ENCODE data around the gene DSCAM.
"Not testable (repeated sequence)": the region's sequence is repeated elsewhere in the genome, so short reads cannot be mapped to it uniquely, and the experiment has no call there.

DSCAM gene

GRCh38 chr21:40471103-40471502, 375.9 kb downstream of the DSCAM start:
- Histone ChIP-seq H3K9ac (no peak overlapping the region), H3K4me2 (peak overlapping the region; percentile 33; the same call in 1 of the 2 replicates), H3K36me3 (no peaks in the 10 kb centered on the region), H3K4me3 (no peak overlapping the region), H4K20me1 (no peaks in the 10 kb centered on the region), H3K27ac (no peak overlapping the region), H3K9me3 (no peaks in the 10 kb centered on the region), H3K4me1 (peaks cover 8% of the 10 kb centered on the region), H3K27me3 (no peaks in the 10 kb centered on the region)
- no peak for TF ChIP-seq Cebpa-rat (IDR thresholded peaks at IDR 0.05)

GRCh38 chr21:40466893-40467483, 380.0 kb downstream of the DSCAM start:
- H3K4me2 ChIP-seq, result no peak overlapping the region
- no peaks in the 10 kb centered on the region for H4K20me1 ChIP-seq
- no peaks in the 10 kb centered on the region for H3K9me3 ChIP-seq
- no peaks in the 10 kb centered on the region for H3K27me3 ChIP-seq
- H3K27ac ChIP-seq, result no peak overlapping the region
- H3K4me1 ChIP-seq, result peaks cover 8% of the 10 kb centered on the region
- no peak overlapping the region for H3K4me3 ChIP-seq
- no peaks in the 10 kb centered on the region for H3K36me3 ChIP-seq
- TF ChIP-seq Cebpa-rat (IDR thresholded peaks at IDR 0.05), result no peak
- no peak overlapping the region for H3K9ac ChIP-seq

- no peak for TF ChIP-seq Cebpa-rat (IDR thresholded peaks at IDR 0.05)
- H3K9ac ChIP-seq, result no peak overlapping the region
- no peaks in the 10 kb centered on the region for H3K4me1 ChIP-seq
- H3K27ac ChIP-seq, result no peak overlapping the region
- no peak overlapping the region for H3K4me2 ChIP-seq
- no peaks in the 10 kb centered on the region for H4K20me1 ChIP-seq
- no peaks in the 10 kb centered on the region for H3K9me3 ChIP-seq
- H3K4me3 ChIP-seq, result no peak overlapping the region
- no peaks in the 10 kb centered on the region for H3K36me3 ChIP-seq
- H3K27me3 ChIP-seq, result no peaks in the 10 kb centered on the region
Measured at GRCh38 chr21:40465382-40465781, 381.6 kb downstream of the DSCAM start.

- H3K9ac ChIP-seq, result no peak overlapping the region
- no peaks in the 10 kb centered on the region for H3K4me1 ChIP-seq
- H3K27me3 ChIP-seq, result no peaks in the 10 kb centered on the region
- no peak overlapping the region for H3K27ac ChIP-seq
- no peaks in the 10 kb centered on the region for H3K36me3 ChIP-seq
- H3K4me3 ChIP-seq, result no peak overlapping the region
- TF ChIP-seq Cebpa-rat (IDR thresholded peaks at IDR 0.05), result no peak
- H3K4me2 ChIP-seq, result no peak overlapping the region
- H3K9me3 ChIP-seq, result no peaks in the 10 kb centered on the region
- H4K20me1 ChIP-seq, result no peaks in the 10 kb centered on the region
Measured at GRCh38 chr21:40463176-40463575, 383.8 kb downstream of the DSCAM start.

- Histone ChIP-seq H3K27me3 (no peaks in the 10 kb centered on the region), H3K27ac (no peak overlapping the region), H3K9ac (no peak overlapping the region), H4K20me1 (no peaks in the 10 kb centered on the region), H3K4me2 (no peak overlapping the region), H3K9me3 (no peaks in the 10 kb centered on the region), H3K4me3 (no peak overlapping the region), H3K36me3 (no peaks in the 10 kb centered on the region), H3K4me1 (no peaks in the 10 kb centered on the region)
- no peak for TF ChIP-seq Cebpa-rat (IDR thresholded peaks at IDR 0.05)
Measured at GRCh38 chr21:40461008-40461407, 385.9 kb downstream of the DSCAM start.

GRCh38 chr21:40457741-40458140, 389.2 kb downstream of the DSCAM start:
- Histone ChIP-seq H3K4me3 (no peak overlapping the region), H3K9ac (no peak overlapping the region), H3K27me3 (no peaks in the 10 kb centered on the region), H3K4me1 (no peaks in the 10 kb centered on the region), H3K9me3 (no peaks in the 10 kb centered on the region), H3K4me2 (no peak overlapping the region), H4K20me1 (no peaks in the 10 kb centered on the region), H3K36me3 (no peaks in the 10 kb centered on the region), H3K27ac (no peak overlapping the region)
- no peak for TF ChIP-seq Cebpa-rat (IDR thresholded peaks at IDR 0.05)

- Histone ChIP-seq H3K27me3 (no peaks in the 10 kb centered on the region), H3K4me1 (no peaks in the 10 kb centered on the region), H3K4me3 (no peak overlapping the region), H3K9ac (no peak overlapping the region), H4K20me1 (no peaks in the 10 kb centered on the region), H3K4me2 (no peak overlapping the region), H3K9me3 (no peaks in the 10 kb centered on the region), H3K36me3 (no peaks in the 10 kb centered on the region), H3K27ac (no peak overlapping the region)
- TF ChIP-seq Cebpa-rat (IDR thresholded peaks at IDR 0.05), result no peak
Measured at GRCh38 chr21:40454057-40454456, 392.9 kb downstream of the DSCAM start.

- Histone ChIP-seq H3K4me1 (no peaks in the 10 kb centered on the region), H3K9me3 (no peaks in the 10 kb centered on the region), H3K36me3 (no peaks in the 10 kb centered on the region), H3K4me3 (no peak overlapping the region), H4K20me1 (no peaks in the 10 kb centered on the region), H3K27ac (no peak overlapping the region), H3K27me3 (no peaks in the 10 kb centered on the region), H3K9ac (no peak overlapping the region), H3K4me2 (no peak overlapping the region)
- no peak for TF ChIP-seq Cebpa-rat (IDR thresholded peaks at IDR 0.05)
Measured at GRCh38 chr21:40453183-40453582, 393.8 kb downstream of the DSCAM start.

- no peak overlapping the region for H3K9ac ChIP-seq
- TF ChIP-seq Cebpa-rat (IDR thresholded peaks at IDR 0.05), result no peak
- no peaks in the 10 kb centered on the region for H3K9me3 ChIP-seq
- no peaks in the 10 kb centered on the region for H3K27me3 ChIP-seq
- no peak overlapping the region for H3K4me2 ChIP-seq
- H3K4me3 ChIP-seq, result no peak overlapping the region
- no peak overlapping the region for H3K27ac ChIP-seq
- no peaks in the 10 kb centered on the region for H3K4me1 ChIP-seq
- no peaks in the 10 kb centered on the region for H3K36me3 ChIP-seq
- H4K20me1 ChIP-seq, result no peaks in the 10 kb centered on the region
Measured at GRCh38 chr21:40452548-40452947, 394.4 kb downstream of the DSCAM start.

- no peaks in the 10 kb centered on the region for H3K36me3 ChIP-seq
- no peaks in the 10 kb centered on the region for H4K20me1 ChIP-seq
- no peak overlapping the region for H3K4me3 ChIP-seq
- H3K27me3 ChIP-seq, result no peaks in the 10 kb centered on the region
- H3K9ac ChIP-seq, result no peak overlapping the region
- no peak overlapping the region for H3K4me2 ChIP-seq
- H3K9me3 ChIP-seq, result no peaks in the 10 kb centered on the region
- TF ChIP-seq Cebpa-rat (IDR thresholded peaks at IDR 0.05), result no peak
- no peaks in the 10 kb centered on the region for H3K4me1 ChIP-seq
- no peak overlapping the region for H3K27ac ChIP-seq
Measured at GRCh38 chr21:40447016-40447415, 399.9 kb downstream of the DSCAM start.

GRCh38 chr21:40445349-40445921, 401.5 kb downstream of the DSCAM start:
- Histone ChIP-seq H3K36me3 (no peaks in the 10 kb centered on the region), H3K9ac (no peak overlapping the region), H3K4me1 (no peaks in the 10 kb centered on the region), H3K27ac (no peak overlapping the region), H3K4me3 (no peak overlapping the region), H4K20me1 (no peaks in the 10 kb centered on the region), H3K9me3 (no peaks in the 10 kb centered on the region), H3K27me3 (no peaks in the 10 kb centered on the region), H3K4me2 (no peak overlapping the region)
- no peak for TF ChIP-seq Cebpa-rat (IDR thresholded peaks at IDR 0.05)

GRCh38 chr21:40439581-40439980, 407.4 kb downstream of the DSCAM start:
- not testable (repeated sequence) for H3K27ac ChIP-seq, H3K4me1 ChIP-seq, H3K9ac ChIP-seq, H4K20me1 ChIP-seq, H3K36me3 ChIP-seq, H3K4me3 ChIP-seq, H3K4me2 ChIP-seq, H3K27me3 ChIP-seq
- peaks cover 11% of the 10 kb centered on the region for H3K9me3 ChIP-seq

Measured in BLaER1 (cell line).